HEK293 (cell line): Measurements from ENCODE around the gene FMN1.

Source experiments
- CTCF ChIP-seq: fragments of 450-650 bp; formaldehyde crosslinking; IDR thresholded peaks from 2 replicates; pipeline ENCODE4 v1.5.1; 2016; ENCODE audit warnings: missing biosample characterization, missing genetic modification characterization
- SP2 ChIP-seq: fragments of 450-650 bp; formaldehyde crosslinking; IDR thresholded peaks from 2 replicates; pipeline ENCODE4 v1.5.1; 2016; ENCODE audit warnings: missing biosample characterization, missing genetic modification characterization
- ZFP37 ChIP-seq: fragments of 450-650 bp; formaldehyde crosslinking; IDR thresholded peaks from 2 replicates; pipeline ENCODE4 v1.5.1; 2016; ENCODE audit warnings: missing biosample characterization, missing genetic modification characterization
- ZNF202 ChIP-seq: fragments of 450-650 bp; formaldehyde crosslinking; IDR thresholded peaks from 2 replicates; pipeline ENCODE4 v1.5.1; 2016; ENCODE audit warnings: missing biosample characterization, missing genetic modification characterization, borderline replicate concordance
- ZNF221 ChIP-seq: fragments of 450-650 bp; formaldehyde crosslinking; IDR thresholded peaks from 2 replicates; pipeline ENCODE4 v1.5.1; 2017; ENCODE audit warnings: missing biosample characterization, missing genetic modification characterization, borderline replicate concordance
- ZNF24 ChIP-seq: fragments of 450-650 bp; formaldehyde crosslinking; IDR thresholded peaks from 2 replicates; pipeline ENCODE4 v1.5.1; 2016; ENCODE audit warnings: missing biosample characterization, missing genetic modification characterization

- TF ChIP-seq ZNF202 (tag by site-specific recombination) (no peak), SP2 (no peak), ZNF221 (no peak), ZFP37 (tag by site-specific recombination) (no peak), CTCF (tag by site-specific recombination) (no peak), ZNF24 (tag by site-specific recombination) (no peak)
These were observed 458.4 kb downstream of the FMN1 start for GRCh38 chr15:32735989-32736700.
